ENCODE results near the gene DPYSL5.
A peak's percentile ranks its signal among the peaks of the same experiment; 100 is the strongest.

DPYSL5 gene

DNA sequence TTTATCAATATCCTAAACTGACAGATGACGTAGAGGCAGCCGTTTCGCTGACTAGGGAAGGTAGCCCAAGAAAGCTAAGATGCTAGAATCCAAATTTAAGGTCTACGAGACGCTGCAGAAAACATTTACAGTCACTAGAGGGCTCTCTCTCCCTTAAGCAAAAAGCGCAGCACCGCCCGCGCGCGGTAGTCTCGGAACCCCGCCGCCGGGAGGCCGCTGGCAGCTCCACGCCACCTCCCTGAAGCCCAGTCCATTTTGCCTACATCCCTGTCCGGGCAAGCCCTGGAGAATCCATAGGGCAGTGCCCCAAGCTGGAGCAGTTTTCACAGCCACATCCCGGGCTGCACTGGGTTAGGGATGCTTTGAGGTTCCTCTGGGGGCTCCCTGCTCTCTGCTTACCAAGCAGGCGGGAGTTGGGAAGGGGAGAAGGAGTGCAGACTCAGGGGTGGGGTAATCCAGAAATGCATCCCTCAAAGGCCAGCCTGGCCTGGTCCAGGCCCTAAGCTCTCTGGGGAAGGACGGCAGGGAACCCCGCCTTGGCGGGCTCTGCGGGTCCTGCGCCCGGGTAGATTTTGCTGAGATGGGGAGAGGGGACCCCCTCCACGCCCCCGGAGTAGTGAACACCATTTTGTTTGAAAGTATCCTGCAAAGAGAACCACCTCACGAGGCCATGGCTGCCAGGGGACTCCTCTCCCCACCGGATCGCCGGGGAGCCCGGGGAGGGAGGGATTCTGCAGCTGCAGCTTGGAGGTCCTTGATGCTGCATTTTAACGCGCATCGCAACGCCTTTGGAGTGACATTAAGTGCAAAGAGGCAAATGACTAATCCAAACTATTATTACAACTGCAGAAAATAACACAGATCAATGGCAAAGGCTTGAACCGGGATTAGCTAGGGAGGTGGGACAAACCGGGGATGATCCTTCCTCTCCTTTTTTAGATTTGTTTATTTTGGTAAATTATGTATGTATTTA lies 1.3 kb upstream of the DPYSL5 start:
- H3K18ac ChIP-seq (ENCODE audit: low read length), result no peak overlapping the region
- no peak overlapping the region for H3K23ac ChIP-seq (ENCODE audit: low read length)
- no peak overlapping the region for H2AK5ac ChIP-seq (ENCODE audit: low read length)
- no peak overlapping the region for H3K4me3 ChIP-seq (ENCODE audit: low read depth, low read length)
- no peak overlapping the region for H4K91ac ChIP-seq (ENCODE audit: low read depth, low read length)
- peak; percentile 52 to 84 for DNase-seq
- H3K14ac ChIP-seq (ENCODE audit: low read length), result no peak overlapping the region
- no peak overlapping the region for H4K8ac ChIP-seq (ENCODE audit: low read depth, low read length)
- no peak overlapping the region for H2BK120ac ChIP-seq (ENCODE audit: insufficient read depth, low read length, poor library complexity)
- H3K79me1 ChIP-seq (ENCODE audit: low read length), result no peaks in the 10 kb centered on the region
- H2BK5ac ChIP-seq (ENCODE audit: low read depth, low read length, poor library complexity), result no peak overlapping the region
- H3K4ac ChIP-seq (ENCODE audit: low read depth, low read length), result no peak overlapping the region
- peak overlapping the region; percentile 36 for H3K4me2 ChIP-seq (ENCODE audit: low read length)
- no peaks in the 10 kb centered on the region for H3K36me3 ChIP-seq (ENCODE audit: control insufficient read depth in 1 of 2, insufficient read depth in 2 of 2, low read length in 2 of 2)
- no peaks in the 10 kb centered on the region for H3K79me2 ChIP-seq (ENCODE audit: control insufficient read depth, insufficient read depth, low read length, poor library complexity)
- no peak overlapping the region for H3K27ac ChIP-seq (ENCODE audit: low read depth, low read length)
- H3K4me1 ChIP-seq (ENCODE audit: control insufficient read depth in 1 of 2, insufficient read depth in 2 of 2, low read length in 2 of 2), result peaks cover 5 to 13% of the 10 kb centered on the region in 2 experiments
- no CpG with 5 or more reads among the region's 39 CpGs for WGBS (ENCODE audit: extremely low coverage, insufficient coverage, insufficient read length)
- H4K12ac ChIP-seq (ENCODE audit: low read depth, low read length), result no peak overlapping the region
- peaks cover 46% of the 10 kb centered on the region for H3K27me3 ChIP-seq (ENCODE audit: insufficient read depth, low read length)
- H3K9me3 ChIP-seq (ENCODE audit: insufficient read depth, low read depth, low read length), result peaks cover 8% of the 10 kb centered on the region
- H3K9ac ChIP-seq (ENCODE audit: low read length), result no peak overlapping the region
- no peak overlapping the region for H2AFZ ChIP-seq (ENCODE audit: insufficient read depth, low read length, poor library complexity)
- H2BK12ac ChIP-seq (ENCODE audit: low read length), result no peak overlapping the region

DNA sequence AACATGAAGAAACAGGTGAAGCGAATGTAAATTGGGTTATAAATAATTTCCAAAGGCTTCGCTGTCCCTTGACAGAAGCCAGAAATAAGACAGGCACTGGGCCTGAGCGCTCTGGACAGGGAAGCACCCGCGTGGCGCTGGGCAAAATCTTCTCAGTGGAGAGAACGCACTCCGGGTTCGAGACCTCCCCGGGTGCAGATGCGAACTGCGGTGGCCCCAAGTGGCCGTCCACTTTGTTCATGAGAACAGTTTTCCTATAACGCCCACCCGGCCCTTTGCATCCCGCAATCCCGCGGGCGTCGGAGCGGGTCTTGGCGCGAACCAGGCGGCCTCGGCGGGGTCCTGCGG lies 651 bp upstream of the DPYSL5 start:
- H3K27ac ChIP-seq (ENCODE audit: low read depth, low read length), result no peak overlapping the region
- no peak for DNase-seq
- WGBS (ENCODE audit: extremely low coverage, insufficient coverage, insufficient read length), result no CpG with 5 or more reads among the region's 27 CpGs
- H4K8ac ChIP-seq (ENCODE audit: low read depth, low read length), result no peak overlapping the region
- H3K4me3 ChIP-seq (ENCODE audit: low read depth, low read length), result peak overlapping the region; percentile 71
- peaks cover 46% of the 10 kb centered on the region for H3K27me3 ChIP-seq (ENCODE audit: insufficient read depth, low read length)
- peaks cover 5 to 13% of the 10 kb centered on the region in 2 experiments for H3K4me1 ChIP-seq (ENCODE audit: control insufficient read depth in 1 of 2, insufficient read depth in 2 of 2, low read length in 2 of 2)
- H4K91ac ChIP-seq (ENCODE audit: low read depth, low read length), result no peak overlapping the region
- no peak overlapping the region for H2AK5ac ChIP-seq (ENCODE audit: low read length)
- H4K12ac ChIP-seq (ENCODE audit: low read depth, low read length), result no peak overlapping the region
- no peaks in the 10 kb centered on the region for H3K79me1 ChIP-seq (ENCODE audit: low read length)
- peak overlapping the region; percentile 80 for H3K4me2 ChIP-seq (ENCODE audit: low read length)
- H3K14ac ChIP-seq (ENCODE audit: low read length), result no peak overlapping the region
- no peak overlapping the region for H3K18ac ChIP-seq (ENCODE audit: low read length)
- no peak overlapping the region for H2BK5ac ChIP-seq (ENCODE audit: low read depth, low read length, poor library complexity)
- H3K23ac ChIP-seq (ENCODE audit: low read length), result no peak overlapping the region
- H3K79me2 ChIP-seq (ENCODE audit: control insufficient read depth, insufficient read depth, low read length, poor library complexity), result no peaks in the 10 kb centered on the region
- no peak overlapping the region for H3K9ac ChIP-seq (ENCODE audit: low read length)
- no peak overlapping the region for H2BK120ac ChIP-seq (ENCODE audit: insufficient read depth, low read length, poor library complexity)
- no peak overlapping the region for H2BK12ac ChIP-seq (ENCODE audit: low read length)
- no peaks in the 10 kb centered on the region for H3K36me3 ChIP-seq (ENCODE audit: control insufficient read depth in 1 of 2, insufficient read depth in 2 of 2, low read length in 2 of 2)
- H2AFZ ChIP-seq (ENCODE audit: insufficient read depth, low read length, poor library complexity), result peak overlapping the region; percentile 63
- H3K4ac ChIP-seq (ENCODE audit: low read depth, low read length), result no peak overlapping the region
- H3K9me3 ChIP-seq (ENCODE audit: insufficient read depth, low read depth, low read length), result peaks cover 8% of the 10 kb centered on the region

DNA sequence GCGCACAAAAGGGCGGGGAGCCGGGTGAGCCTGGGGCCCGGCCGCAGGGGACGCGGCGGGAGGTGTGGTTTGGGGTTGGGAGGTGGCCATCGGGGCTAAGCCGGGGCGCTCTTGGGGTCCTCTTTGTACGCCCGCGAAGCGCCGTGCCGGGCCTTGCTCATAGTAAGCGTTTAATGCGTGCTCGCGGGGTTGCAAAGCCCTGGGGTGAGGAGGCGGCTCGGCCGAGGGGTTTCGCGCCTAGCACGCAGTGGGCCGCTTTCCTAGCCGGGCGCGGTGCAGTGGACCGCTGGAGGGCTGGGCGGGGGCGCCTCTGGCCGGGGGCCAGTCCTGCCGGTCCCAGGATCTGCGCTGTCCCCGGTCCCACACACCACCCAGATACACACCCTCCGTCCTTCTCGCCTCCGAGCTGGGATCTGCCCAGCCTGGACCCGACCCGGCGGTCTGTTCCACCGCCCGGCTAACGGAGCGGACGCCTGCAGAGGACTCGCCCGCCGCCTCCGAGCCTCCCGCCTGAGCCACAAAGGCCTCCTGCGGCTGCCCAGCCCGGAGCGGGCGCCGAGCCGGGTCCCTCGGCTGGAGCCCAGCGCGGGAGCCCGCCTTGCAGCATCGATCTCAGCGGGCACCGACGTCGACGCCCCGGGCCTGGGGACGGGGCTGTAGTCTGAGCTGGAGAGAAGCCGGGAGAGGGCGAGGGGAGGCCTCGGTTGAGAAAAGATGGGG lies 564 bp downstream of the DPYSL5 start:
- Histone ChIP-seq H3K14ac (ENCODE audit: low read length) (no peak overlapping the region), H4K91ac (ENCODE audit: low read depth, low read length) (no peak overlapping the region), H2BK12ac (ENCODE audit: low read length) (no peak overlapping the region), H2AK5ac (ENCODE audit: low read length) (no peak overlapping the region), H3K79me2 (ENCODE audit: control insufficient read depth, insufficient read depth, low read length, poor library complexity) (no peaks in the 10 kb centered on the region), H3K9ac (ENCODE audit: low read length) (no peak overlapping the region), H3K36me3 (ENCODE audit: control insufficient read depth in 1 of 2, insufficient read depth in 2 of 2, low read length in 2 of 2) (no peaks in the 10 kb centered on the region), H3K27ac (ENCODE audit: low read depth, low read length) (no peak overlapping the region), H3K4ac (ENCODE audit: low read depth, low read length) (no peak overlapping the region), H3K79me1 (ENCODE audit: low read length) (no peaks in the 10 kb centered on the region), H4K8ac (ENCODE audit: low read depth, low read length) (no peak overlapping the region), H3K27me3 (ENCODE audit: insufficient read depth, low read length) (peaks cover 49% of the 10 kb centered on the region), H3K4me3 (ENCODE audit: low read depth, low read length) (peak overlapping the region; percentile 71), H3K9me3 (ENCODE audit: insufficient read depth, low read depth, low read length) (peaks cover 8% of the 10 kb centered on the region), H4K12ac (ENCODE audit: low read depth, low read length) (no peak overlapping the region), H3K18ac (ENCODE audit: low read length) (no peak overlapping the region), H3K4me1 (ENCODE audit: control insufficient read depth in 1 of 2, insufficient read depth in 2 of 2, low read length in 2 of 2) (peaks cover 5 to 13% of the 10 kb centered on the region in 2 experiments), H3K4me2 (ENCODE audit: low read length) (peak overlapping the region; percentile 80), H2BK120ac (ENCODE audit: insufficient read depth, low read length, poor library complexity) (no peak overlapping the region), H3K23ac (ENCODE audit: low read length) (no peak overlapping the region), H2BK5ac (ENCODE audit: low read depth, low read length, poor library complexity) (no peak overlapping the region), H2AFZ (ENCODE audit: insufficient read depth, low read length, poor library complexity) (peak overlapping the region; percentile 73)
- WGBS (ENCODE audit: extremely low coverage, insufficient coverage, insufficient read length), result no CpG with 5 or more reads among the region's 75 CpGs
- DNase-seq, result no peak

DNA sequence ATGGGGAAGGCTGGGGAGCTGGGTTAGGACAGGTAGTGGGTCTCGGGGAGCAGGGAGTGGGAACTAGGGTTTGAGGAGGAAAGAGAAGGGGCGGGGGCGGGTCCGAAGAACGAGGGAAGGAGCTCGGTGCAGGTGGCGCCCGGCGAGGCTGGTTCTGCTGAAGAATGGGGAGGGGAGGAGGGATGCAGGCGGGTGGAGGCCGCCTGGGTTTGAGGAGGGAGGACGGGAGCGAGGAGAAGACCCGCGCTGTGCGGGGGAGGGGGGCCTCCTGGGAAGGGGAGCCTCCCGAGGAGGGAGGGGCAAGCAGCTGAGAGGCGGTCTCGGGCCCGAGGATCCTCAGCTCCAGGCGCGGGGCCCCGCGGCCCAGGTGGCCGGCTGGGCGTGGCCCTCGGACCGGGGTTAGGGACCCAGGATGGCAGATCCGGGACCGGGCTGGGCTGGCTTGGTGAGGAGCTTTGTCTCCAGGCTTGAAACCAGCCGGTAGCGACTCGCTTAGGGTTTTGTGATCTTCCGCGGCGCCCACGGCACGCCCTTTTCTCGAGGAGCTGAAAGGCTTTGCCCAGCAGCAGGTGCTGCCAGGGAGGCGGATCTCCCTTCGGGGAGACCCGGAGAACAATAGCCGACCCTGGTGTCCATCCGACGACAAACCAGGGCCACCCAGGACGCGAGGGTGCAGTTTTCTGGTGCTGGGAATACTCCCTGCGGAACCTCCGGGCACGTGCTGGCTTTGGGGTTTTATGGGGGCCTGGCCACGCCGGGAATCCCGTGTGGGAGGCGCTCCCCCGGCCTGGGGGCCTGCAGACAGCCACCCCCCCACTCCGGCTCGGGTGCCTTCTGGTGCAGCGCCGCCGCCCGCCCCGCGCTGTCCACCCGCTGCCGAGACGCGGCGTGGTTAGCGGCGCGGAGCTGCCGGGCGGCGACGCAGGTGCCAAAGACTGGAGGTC lies 1.4 kb downstream of the DPYSL5 start:
- no peaks in the 10 kb centered on the region for H3K79me1 ChIP-seq (ENCODE audit: low read length)
- no peak overlapping the region for H2AK5ac ChIP-seq (ENCODE audit: low read length)
- H2BK120ac ChIP-seq (ENCODE audit: insufficient read depth, low read length, poor library complexity), result no peak overlapping the region
- no peaks in the 10 kb centered on the region for H3K79me2 ChIP-seq (ENCODE audit: control insufficient read depth, insufficient read depth, low read length, poor library complexity)
- no peak overlapping the region for H3K9ac ChIP-seq (ENCODE audit: low read length)
- H3K14ac ChIP-seq (ENCODE audit: low read length), result no peak overlapping the region
- no peak overlapping the region for H3K27ac ChIP-seq (ENCODE audit: low read depth, low read length)
- no peak overlapping the region for H4K91ac ChIP-seq (ENCODE audit: low read depth, low read length)
- no peaks in the 10 kb centered on the region for H3K36me3 ChIP-seq (ENCODE audit: control insufficient read depth in 1 of 2, insufficient read depth in 2 of 2, low read length in 2 of 2)
- H3K9me3 ChIP-seq (ENCODE audit: insufficient read depth, low read depth, low read length), result peaks cover 8% of the 10 kb centered on the region
- no peak overlapping the region for H3K4ac ChIP-seq (ENCODE audit: low read depth, low read length)
- H2AFZ ChIP-seq (ENCODE audit: insufficient read depth, low read length, poor library complexity), result no peak overlapping the region
- H3K4me3 ChIP-seq (ENCODE audit: low read depth, low read length), result no peak overlapping the region
- H3K27me3 ChIP-seq (ENCODE audit: insufficient read depth, low read length), result peaks cover 49% of the 10 kb centered on the region
- H4K12ac ChIP-seq (ENCODE audit: low read depth, low read length), result no peak overlapping the region
- H3K4me2 ChIP-seq (ENCODE audit: low read length), result peak overlapping the region; percentile 80
- H3K4me1 ChIP-seq (ENCODE audit: control insufficient read depth in 1 of 2, insufficient read depth in 2 of 2, low read length in 2 of 2), result peaks cover 5 to 13% of the 10 kb centered on the region in 2 experiments
- no peak overlapping the region for H2BK5ac ChIP-seq (ENCODE audit: low read depth, low read length, poor library complexity)
- H3K23ac ChIP-seq (ENCODE audit: low read length), result no peak overlapping the region
- no peak overlapping the region for H2BK12ac ChIP-seq (ENCODE audit: low read length)
- no CpG with 5 or more reads among the region's 75 CpGs for WGBS (ENCODE audit: extremely low coverage, insufficient coverage, insufficient read length)
- no peak overlapping the region for H3K18ac ChIP-seq (ENCODE audit: low read length)
- no peak for DNase-seq
- no peak overlapping the region for H4K8ac ChIP-seq (ENCODE audit: low read depth, low read length)

Measured in trophoblast cell (in vitro differentiated cells and primary cell).